Mesendoderm (in vitro differentiated cells): Measurements from ENCODE around the gene CERS6. TPM values are rescaled to one million over a fixed set of nuclear protein-coding genes. Genes with fewer than 3 reads are reported as not detected.

ENCODE experiments used
- DNase-seq: peaks from one replicate; pipeline ENCODE4 v3.0.0; 2013
- H2AK5ac ChIP-seq: 2 replicates; pipeline ENCODE4 v1.6.1; 2013; ENCODE audit warnings: low read length, inconsistent platforms
- H2BK120ac ChIP-seq: 2 replicates; pipeline ENCODE4 v1.6.1; 2013; ENCODE audit warnings: low read depth, mild to moderate bottlenecking, low read length, moderate library complexity, mixed read lengths
- H2BK15ac ChIP-seq: replicated peaks from 2 replicates; pipeline ENCODE4 v1.6.1; 2013; ENCODE audit warnings: low read depth, mild to moderate bottlenecking, moderate library complexity
- H2BK5ac ChIP-seq: 2 replicates; pipeline ENCODE4 v1.6.1; 2013; ENCODE audit warnings: low read length, inconsistent platforms
- H3K18ac ChIP-seq: 2 replicates; pipeline ENCODE4 v1.6.1; 2013; ENCODE audit warnings: mild to moderate bottlenecking, low read length, mixed read lengths
- H3K23ac ChIP-seq: one replicate; pipeline ENCODE4 v1.6.1; 2013; ENCODE audit warnings: low read length
- H3K27ac ChIP-seq: 2 replicates; pipeline ENCODE4 v1.5.1; 2013; ENCODE audit warnings: low read depth, mild to moderate bottlenecking, inconsistent platforms, low read length, moderate library complexity
- H3K27me3 ChIP-seq: 2 replicates; pipeline ENCODE4 v1.6.1; 2013; ENCODE audit warnings: low read length, control low read depth, mild to moderate bottlenecking, inconsistent platforms; ENCODE audit not compliant: insufficient read depth, poor library complexity
- H3K36me3 ChIP-seq: 2 replicates; pipeline ENCODE4 v1.6.1; 2013; ENCODE audit warnings: low read length, inconsistent platforms; ENCODE audit not compliant: control insufficient read depth, insufficient read depth
- H3K4ac ChIP-seq: one replicate; pipeline ENCODE4 v1.6.1; 2013; ENCODE audit warnings: low read depth, mild to moderate bottlenecking, low read length, moderate library complexity
- H3K4me1 ChIP-seq: 2 replicates; pipeline ENCODE4 v1.6.1; 2013; ENCODE audit warnings: low read depth, low read length, inconsistent platforms; ENCODE audit not compliant: control insufficient read depth
- H3K4me2 ChIP-seq: 2 replicates; pipeline ENCODE4 v1.6.1; 2013; ENCODE audit warnings: low read length
- H3K4me3 ChIP-seq: 2 replicates; pipeline ENCODE4 v1.5.1; 2013; ENCODE audit warnings: mild to moderate bottlenecking, low read length
- H3K56ac ChIP-seq: one replicate; pipeline ENCODE4 v1.6.1; 2013; ENCODE audit warnings: low read length
- H3K79me1 ChIP-seq: 2 replicates; pipeline ENCODE4 v1.6.1; 2013; ENCODE audit warnings: low read length, inconsistent platforms
- H3K79me2 ChIP-seq: 2 replicates; pipeline ENCODE4 v1.6.1; 2013; ENCODE audit warnings: mild to moderate bottlenecking, low read length; ENCODE audit not compliant: control insufficient read depth, insufficient read depth
- H3K9ac ChIP-seq: 2 replicates; pipeline ENCODE4 v1.6.1; 2013; ENCODE audit warnings: low read length, inconsistent platforms
- H4K5ac ChIP-seq: one replicate; pipeline ENCODE4 v1.6.1; 2013; ENCODE audit warnings: low read length
- H4K8ac ChIP-seq: one replicate; pipeline ENCODE4 v1.6.1; 2013; ENCODE audit warnings: low read depth, mild to moderate bottlenecking, control low read depth, low read length, moderate library complexity
- WGBS: extraction: QIAGEN DNeasy Blood & Tissue Kit; methylation state at CpG from one replicate; pipeline ENCODE4 v1.1.7; 2013; ENCODE audit warnings: low lambda C conversion rate, missing lambda C conversion rate; ENCODE audit not compliant: insufficient coverage; ENCODE audit errors: extremely low coverage; 5-methylcytosine and 5-hydroxymethylcytosine counted together
- small RNA-seq: library from polyadenylated mRNA; stranded (forward); fragments of <200 nt; extraction: miRNeasy Mini kit (QIAGEN cat#:217004); gene quantifications from one replicate; pipeline ENCODE3, GENCODE V24; 2013; ENCODE audit not compliant: insufficient read depth

The CERS6 gene

DNA sequence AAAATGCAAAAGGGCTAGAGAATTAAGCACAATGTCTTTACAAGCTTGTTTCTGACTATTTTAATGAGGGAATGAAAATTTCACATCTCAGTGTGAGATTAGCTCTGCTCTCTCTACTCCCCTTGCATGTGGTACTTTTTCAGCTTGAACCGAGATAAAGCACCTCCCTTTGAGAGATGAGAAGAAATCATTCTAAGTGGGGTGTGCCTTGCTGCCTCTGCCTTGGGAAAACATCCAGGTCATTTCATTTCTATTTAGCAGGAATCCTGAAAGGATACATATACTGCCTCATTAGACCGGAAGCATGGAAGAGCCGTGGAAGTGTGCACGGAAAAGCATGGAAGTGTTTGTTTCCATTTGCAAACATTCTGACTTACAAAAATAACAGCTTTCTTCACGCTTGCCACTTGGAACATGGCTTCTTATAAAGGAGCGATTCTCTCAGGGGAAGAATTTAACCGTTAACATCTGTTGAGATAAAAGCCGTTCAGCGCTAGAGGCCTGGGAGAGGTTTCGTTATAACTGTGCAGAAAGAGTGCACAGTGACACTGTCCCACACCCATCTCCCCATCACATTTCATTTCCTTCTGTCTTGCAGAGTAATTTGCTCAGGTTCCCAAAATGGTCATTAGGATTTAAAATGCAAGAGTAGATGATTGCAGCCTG lies 363.1 kb downstream of the CERS6 start:
- H3K9ac ChIP-seq: no peak overlapping the region
- H2BK15ac ChIP-seq: no peak overlapping the region
- H3K4ac ChIP-seq: no peak overlapping the region
- H3K4me1 ChIP-seq: no peaks in the 10 kb centered on the region
- H2AK5ac ChIP-seq: no peak overlapping the region
- no peak overlapping the region for H4K8ac ChIP-seq
- no peaks in the 10 kb centered on the region for H3K79me2 ChIP-seq
- H3K27me3 ChIP-seq: no peaks in the 10 kb centered on the region
- no peak overlapping the region for H2BK5ac ChIP-seq
- WGBS: no CpG with 5 or more reads among the region's 10 CpGs
- H4K5ac ChIP-seq: no peak overlapping the region
- H3K4me3 ChIP-seq: no peak overlapping the region
- H2BK120ac ChIP-seq: no peak overlapping the region
- no peak overlapping the region for H3K4me2 ChIP-seq
- H3K56ac ChIP-seq: no peak overlapping the region
- H3K23ac ChIP-seq: no peak overlapping the region
- H3K36me3 ChIP-seq: no peaks in the 10 kb centered on the region
- no peak overlapping the region for H3K27ac ChIP-seq
- no peaks in the 10 kb centered on the region for H3K79me1 ChIP-seq
- H3K18ac ChIP-seq: no peak overlapping the region
- no peak for DNase-seq

DNA sequence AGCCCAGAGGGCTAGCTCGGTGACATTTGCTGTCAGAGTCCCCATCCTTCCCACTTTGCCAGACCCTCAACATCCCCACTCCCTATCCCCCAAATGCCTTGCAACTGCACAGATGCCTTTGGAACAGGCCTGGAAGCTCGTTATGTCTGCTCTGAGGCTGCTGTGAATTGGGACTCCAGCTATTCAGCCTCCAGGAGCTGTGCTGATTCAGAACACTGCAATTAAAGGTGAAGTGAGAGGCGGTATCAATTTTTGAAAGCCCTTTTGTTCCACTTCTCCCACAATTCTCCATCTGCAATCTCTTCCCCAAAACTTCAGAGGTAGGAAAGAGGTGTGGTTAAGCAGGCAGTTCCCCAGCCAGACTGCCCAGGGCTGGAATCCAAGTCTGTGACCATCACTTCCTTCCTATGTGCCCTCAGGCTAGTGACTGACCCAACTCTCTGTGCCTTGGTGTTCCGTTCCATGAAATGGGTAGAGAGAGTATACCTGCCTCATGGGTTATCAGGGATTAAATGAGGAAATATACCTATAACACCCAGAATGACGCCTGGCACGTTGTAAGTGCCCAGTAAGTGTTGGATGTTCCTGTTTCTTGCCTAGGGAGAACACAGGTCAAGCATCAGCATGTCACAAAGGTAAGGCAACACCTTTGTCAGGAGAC lies 363.9 kb downstream of the CERS6 start:
- Histone ChIP-seq H3K4me1 (no peaks in the 10 kb centered on the region), H2AK5ac (no peak overlapping the region), H4K8ac (no peak overlapping the region), H3K79me1 (no peaks in the 10 kb centered on the region), H3K79me2 (no peaks in the 10 kb centered on the region), H2BK5ac (no peak overlapping the region), H3K23ac (no peak overlapping the region), H3K4me3 (no peak overlapping the region), H3K4me2 (no peak overlapping the region), H3K4ac (no peak overlapping the region), H3K27ac (no peak overlapping the region), H3K18ac (no peak overlapping the region), H3K27me3 (no peaks in the 10 kb centered on the region), H2BK120ac (no peak overlapping the region), H4K5ac (no peak overlapping the region), H3K36me3 (no peaks in the 10 kb centered on the region), H2BK15ac (no peak overlapping the region), H3K56ac (no peak overlapping the region), H3K9ac (no peak overlapping the region)
- DNase-seq: no peak
- no CpG with 5 or more reads among the region's 6 CpGs for WGBS

GRCh38 chr2:168821577-168821976 lies 365.5 kb downstream of the CERS6 start:
- Histone ChIP-seq H2BK15ac (no peak overlapping the region), H3K79me1 (no peaks in the 10 kb centered on the region), H3K4me2 (no peak overlapping the region), H3K4me3 (no peak overlapping the region), H3K4me1 (no peaks in the 10 kb centered on the region), H3K36me3 (no peaks in the 10 kb centered on the region), H3K9ac (no peak overlapping the region), H2BK5ac (no peak overlapping the region), H3K27ac (no peak overlapping the region), H4K5ac (no peak overlapping the region), H3K4ac (no peak overlapping the region), H2BK120ac (no peak overlapping the region), H3K23ac (no peak overlapping the region), H3K27me3 (no peaks in the 10 kb centered on the region), H3K79me2 (no peaks in the 10 kb centered on the region), H4K8ac (no peak overlapping the region), H3K56ac (no peak overlapping the region), H3K18ac (no peak overlapping the region), H2AK5ac (no peak overlapping the region)
- no peak for DNase-seq
- no CpG with 5 or more reads among the region's 8 CpGs for WGBS

DNA sequence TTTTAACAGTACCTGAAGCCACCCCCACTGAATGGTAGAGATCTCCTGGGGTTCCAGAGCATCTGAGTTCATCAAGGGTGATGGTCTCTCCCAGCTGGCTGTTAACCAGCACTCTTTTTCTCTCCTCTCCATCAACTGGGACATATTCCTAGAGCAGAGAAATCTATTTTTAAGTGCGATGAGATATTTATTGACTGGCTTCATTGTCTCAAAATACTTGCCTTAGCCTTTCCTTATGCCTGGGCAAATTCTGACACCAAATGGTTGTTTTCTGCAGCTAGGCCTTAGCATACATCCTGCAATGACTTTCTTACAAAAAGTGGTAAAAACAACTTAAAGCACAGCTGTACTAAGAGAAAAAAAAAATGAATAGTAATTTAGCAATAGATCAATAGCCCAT lies 365.9 kb downstream of the CERS6 start:
- H4K8ac ChIP-seq: no peak overlapping the region
- H3K4me3 ChIP-seq: no peak overlapping the region
- H3K79me1 ChIP-seq: no peaks in the 10 kb centered on the region
- H3K36me3 ChIP-seq: no peaks in the 10 kb centered on the region
- no peak overlapping the region for H3K18ac ChIP-seq
- H3K23ac ChIP-seq: no peak overlapping the region
- H2AK5ac ChIP-seq: no peak overlapping the region
- H3K27ac ChIP-seq: no peak overlapping the region
- H4K5ac ChIP-seq: no peak overlapping the region
- no peak overlapping the region for H3K56ac ChIP-seq
- no peaks in the 10 kb centered on the region for H3K79me2 ChIP-seq
- H3K4me1 ChIP-seq: no peaks in the 10 kb centered on the region
- no CpG with 5 or more reads among the region's 1 CpG for WGBS
- no peak overlapping the region for H2BK5ac ChIP-seq
- no peak overlapping the region for H2BK15ac ChIP-seq
- no peak overlapping the region for H2BK120ac ChIP-seq
- no peak overlapping the region for H3K9ac ChIP-seq
- H3K27me3 ChIP-seq: no peaks in the 10 kb centered on the region
- H3K4me2 ChIP-seq: no peak overlapping the region
- H3K4ac ChIP-seq: no peak overlapping the region
- DNase-seq: no peak

Small RNA genes within 50 kb of the gene (small RNA-seq; reads per million reads assigned to genes)
- 0.72 reads per million for gene MIR4774
- gene RN7SL813P: not detected
- not detected for gene RNU6-766P
